Body of pancreas (tissue), 4 donors: Measurements from ENCODE around the gene SPOCD1.

Source experiments
- CTCF ChIP-seq, 7 experiments: fragments of 450-650 bp in 4 of 7; fragments of 200-600 bp in 3 of 7; sonication (generic) in 3 of 7; IDR thresholded peaks; one replicate each; pipeline ENCODE4 v1.5.1; 2016 to 2019; ENCODE audit warnings: antibody characterized with exemption in 7 of 7
- POLR2A ChIP-seq, 3 donors: fragments of 450-650 bp; IDR thresholded peaks; one replicate each; pipeline ENCODE4 v1.6.1; 2016; ENCODE audit warnings: antibody characterized with exemption in 3 of 3, mild to moderate bottlenecking in 2 of 3

- no peak for TF ChIP-seq CTCF (IDR thresholded peaks at IDR 0.05)
- TF ChIP-seq POLR2A (IDR thresholded peaks at IDR 0.05) = no peak
Observed at GRCh38 chr1:31749785-31750735, 65.8 kb downstream of the SPOCD1 start.
